ENCODE measurements around the gene ZNF438. TPM values are rescaled to one million over a fixed set of nuclear protein-coding genes. Genes with fewer than 3 reads are reported as not detected.
A peak's percentile ranks its signal among the peaks of the same experiment; 100 is the strongest.
"Not testable (repeated sequence)": the region's sequence is repeated elsewhere in the genome, so short reads cannot be mapped to it uniquely, and the experiment has no call there.

ZNF438 gene
- polyA plus RNA-seq (2013, experiment 1 of 2; ENCODE audit: insufficient read length) = 2.9 TPM
- 3.9 TPM for polyA plus RNA-seq (2013, experiment 2 of 2; ENCODE audit: insufficient read length)

GRCh38 chr10:31031558-31032257 is at the start of gene ZNF438:
TSS of gene ZNF438 (minus strand) at chr10:31031865. CDS start at chr10:30877034, 154,831 bp downstream.
- DNase-seq = peak; percentile 94

GRCh38 chr10:31076610-31076988 is 44.9 kb upstream of the ZNF438 start:
- no peak for DNase-seq

GRCh38 chr10:31075881-31076609 is 44.4 kb upstream of the ZNF438 start:
- no peak for DNase-seq

GRCh38 chr10:31075434-31075833 is 43.8 kb upstream of the ZNF438 start:
- DNase-seq = peak; percentile 93

- DNase-seq = no peak
Observed at GRCh38 chr10:31074722-31075086, 43.0 kb upstream of the ZNF438 start.

GRCh38 chr10:31073996-31074721 is 42.5 kb upstream of the ZNF438 start:
- DNase-seq = no peak

GRCh38 chr10:31073211-31073610 is 41.5 kb upstream of the ZNF438 start:
- no peak for DNase-seq

GRCh38 chr10:31072451-31072850 is 40.8 kb upstream of the ZNF438 start:
- DNase-seq = peak; percentile 20

- peak; percentile 82 for DNase-seq
Observed at GRCh38 chr10:31071232-31072005, 39.8 kb upstream of the ZNF438 start.

GRCh38 chr10:31070691-31071090 is 39.0 kb upstream of the ZNF438 start:
- no peak for DNase-seq

GRCh38 chr10:31070025-31070424 is 38.4 kb upstream of the ZNF438 start:
- DNase-seq = no peak

- DNase-seq = no peak
Observed at GRCh38 chr10:31069411-31069810, 37.7 kb upstream of the ZNF438 start.

GRCh38 chr10:31064348-31064747 is 32.7 kb upstream of the ZNF438 start:
- DNase-seq = peak; percentile 83

GRCh38 chr10:31063841-31064240 is 32.2 kb upstream of the ZNF438 start:
- no peak for DNase-seq

- no peak for DNase-seq
Observed at GRCh38 chr10:31062856-31063255, 31.2 kb upstream of the ZNF438 start.

GRCh38 chr10:31061941-31062340 is 30.3 kb upstream of the ZNF438 start:
- no peak for DNase-seq

- no peak for DNase-seq
Observed at GRCh38 chr10:31058795-31059703, 27.4 kb upstream of the ZNF438 start.

GRCh38 chr10:31056678-31057077 is 25.0 kb upstream of the ZNF438 start:
- not testable (repeated sequence) for DNase-seq

- DNase-seq = no peak
Observed at GRCh38 chr10:31055573-31056251, 24.0 kb upstream of the ZNF438 start.

- DNase-seq = peak; percentile 45
Observed at GRCh38 chr10:31051703-31052102, 20.0 kb upstream of the ZNF438 start.

- no peak for DNase-seq
Observed at GRCh38 chr10:31042670-31043069, 11.0 kb upstream of the ZNF438 start.

Data from fibroblast of skin of back (primary cell).